KMS-11 (cell line): ENCODE results near the gene GLCCI1.

Experiments used
- H2AFZ ChIP-seq: fragments of 200-600 bp; sonication (generic); 2 replicates; pipeline ENCODE4 v1.6.1; 2016; ENCODE audit warnings: antibody characterized with exemption, mixed run types, low read depth
- H3K27ac ChIP-seq: fragments of 200-600 bp; sonication (generic); 2 replicates; pipeline ENCODE4 v1.6.1; 2016; ENCODE audit warnings: mild to moderate bottlenecking, mixed run types
- H3K27me3 ChIP-seq: fragments of 200-600 bp; sonication (generic); 2 replicates; pipeline ENCODE4 v1.6.1; 2017; ENCODE audit warnings: mild to moderate bottlenecking, low read depth, mixed run types, moderate library complexity; ENCODE audit not compliant: insufficient read depth
- H3K36me3 ChIP-seq: fragments of 200-600 bp; sonication (generic); 2 replicates; pipeline ENCODE4 v1.6.1; 2017; ENCODE audit warnings: mild to moderate bottlenecking, mixed run types; ENCODE audit not compliant: insufficient read depth
- H3K4me1 ChIP-seq: fragments of 200-600 bp; sonication (generic); 2 replicates; pipeline ENCODE4 v1.6.1; 2016; ENCODE audit warnings: mild to moderate bottlenecking, low read depth, mixed run types; ENCODE audit not compliant: poor library complexity, severe bottlenecking
- H3K4me2 ChIP-seq: fragments of 200-600 bp; sonication (generic); 2 replicates; pipeline ENCODE4 v1.7.0; 2016; ENCODE audit warnings: mild to moderate bottlenecking, mixed run types
- H3K4me3 ChIP-seq: fragments of 200-600 bp; sonication (generic); IDR thresholded peaks from 2 replicates; pipeline ENCODE4 v1.6.1; 2017; ENCODE audit warnings: low read depth, low read length, mixed read lengths; ENCODE audit not compliant: insufficient read depth
- H3K79me2 ChIP-seq: fragments of 200-600 bp; sonication (generic); 2 replicates; pipeline ENCODE4 v1.6.1; 2016; ENCODE audit warnings: low read depth, mixed run types; ENCODE audit not compliant: insufficient read depth
- H3K9ac ChIP-seq: fragments of 200-600 bp; sonication (generic); 2 replicates; pipeline ENCODE4 v1.6.1; 2016; ENCODE audit warnings: mild to moderate bottlenecking, mixed run types
- H4K20me1 ChIP-seq: fragments of 200-600 bp; sonication (generic); 2 replicates; pipeline ENCODE4 v1.6.1; 2016; ENCODE audit warnings: mild to moderate bottlenecking, mixed run types; ENCODE audit not compliant: insufficient read depth
- CTCF ChIP-seq: fragments of 200-600 bp; sonication (generic); conservative IDR thresholded peaks from 2 replicates; pipeline ENCODE4 v1.6.1; 2017; ENCODE audit warnings: low read depth, mild to moderate bottlenecking, antibody characterized with exemption, low read length, moderate library complexity, mixed read lengths

GLCCI1 gene

GRCh38 chr7:8114175-8114574 is 145.6 kb downstream of the GLCCI1 start:
- Histone ChIP-seq H3K27me3 (no peaks in the 10 kb centered on the region), H3K36me3 (no peaks in the 10 kb centered on the region), H3K27ac (peak overlapping the region; percentile 30), H3K9ac (no peak overlapping the region), H3K4me3 (no peak overlapping the region), H2AFZ (peak overlapping the region; percentile 20; the same call in 1 of the 2 replicates), H3K4me2 (peak overlapping the region; percentile 64), H4K20me1 (no peaks in the 10 kb centered on the region), H3K79me2 (no peaks in the 10 kb centered on the region), H3K4me1 (peaks cover 46% of the 10 kb centered on the region)
- no peak for TF ChIP-seq CTCF

DNA sequence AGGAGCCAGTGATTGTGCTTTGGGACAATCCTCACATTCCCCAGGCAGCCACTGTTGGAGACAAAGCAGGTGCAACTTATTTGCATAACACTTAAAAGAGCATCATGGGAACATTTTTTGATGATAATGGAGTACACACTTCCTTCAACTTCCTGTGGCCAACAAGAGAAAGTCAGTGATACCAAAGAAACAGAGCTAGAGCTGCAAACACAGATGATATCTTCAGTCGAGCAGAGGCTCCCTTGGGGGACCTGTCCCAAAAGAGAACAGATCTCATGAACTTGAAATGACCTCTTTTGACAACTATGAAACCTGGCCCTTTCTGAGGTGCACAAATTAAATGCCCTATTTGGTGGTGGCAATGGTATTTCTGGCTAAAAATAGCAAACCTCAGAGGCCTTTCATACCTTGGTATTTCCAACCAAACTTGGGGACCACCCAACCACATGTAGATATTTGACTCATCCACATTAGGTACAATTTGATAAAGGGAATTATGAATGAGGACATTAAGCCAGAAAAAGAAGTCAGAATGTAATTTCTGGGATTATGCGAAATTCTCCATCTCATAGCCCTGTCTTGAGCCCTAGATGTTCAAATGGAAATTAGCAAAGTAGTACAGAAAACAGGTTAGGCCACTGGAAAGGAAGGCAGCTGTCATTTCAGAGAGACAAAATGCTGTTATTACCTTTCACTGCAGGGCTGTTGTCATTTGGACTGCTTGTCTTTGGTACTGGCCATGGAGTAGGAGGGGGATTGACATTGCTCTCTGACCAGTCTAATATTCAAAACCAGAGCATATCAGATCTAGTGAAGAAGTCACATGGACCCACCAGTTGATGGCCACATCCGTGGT is 147.2 kb downstream of the GLCCI1 start:
- H3K27ac ChIP-seq = no peak overlapping the region
- H3K4me1 ChIP-seq = peaks cover 46% of the 10 kb centered on the region
- no peaks in the 10 kb centered on the region for H3K79me2 ChIP-seq
- no peaks in the 10 kb centered on the region for H4K20me1 ChIP-seq
- no peak overlapping the region for H3K4me3 ChIP-seq
- H2AFZ ChIP-seq = no peak overlapping the region
- no peak overlapping the region for H3K9ac ChIP-seq
- TF ChIP-seq CTCF = no peak
- H3K4me2 ChIP-seq = peak overlapping the region; percentile 64
- H3K36me3 ChIP-seq = no peaks in the 10 kb centered on the region
- no peaks in the 10 kb centered on the region for H3K27me3 ChIP-seq

- Histone ChIP-seq H3K36me3 (no peaks in the 10 kb centered on the region), H2AFZ (no peak overlapping the region), H3K4me1 (peaks cover 46% of the 10 kb centered on the region), H3K4me2 (no peak overlapping the region), H3K27me3 (no peaks in the 10 kb centered on the region), H3K4me3 (no peak overlapping the region), H3K79me2 (no peaks in the 10 kb centered on the region), H3K9ac (no peak overlapping the region), H4K20me1 (no peaks in the 10 kb centered on the region), H3K27ac (no peak overlapping the region)
- TF ChIP-seq CTCF = no peak
These were observed 148.6 kb downstream of the GLCCI1 start for GRCh38 chr7:8117195-8117594.

- Histone ChIP-seq H3K79me2 (no peaks in the 10 kb centered on the region), H3K27me3 (no peaks in the 10 kb centered on the region), H3K4me1 (peaks cover 33% of the 10 kb centered on the region), H3K4me2 (no peak overlapping the region), H4K20me1 (no peaks in the 10 kb centered on the region), H3K36me3 (no peaks in the 10 kb centered on the region), H2AFZ (no peak overlapping the region), H3K27ac (no peak overlapping the region), H3K9ac (no peak overlapping the region), H3K4me3 (no peak overlapping the region)
- no peak for TF ChIP-seq CTCF
These were observed 150.7 kb downstream of the GLCCI1 start for GRCh38 chr7:8119262-8119661.
